Measurements from ENCODE around the gene PCDH9.

GRCh38 chr13:67228916-67229315 lies 1.2 kb downstream of the PCDH9 start:
- TF ChIP-seq POLR2A (IDR thresholded peaks at IDR 0.05): no peak
- TF ChIP-seq CTCF (IDR thresholded peaks at IDR 0.05): no peak

Measured in heart left ventricle (tissue), 13 donors.